ENCODE data around the gene ADORA1.

ADORA1 gene

GRCh38 chr1:203176273-203177035, 48.9 kb downstream of the ADORA1 start:
- no peak for FAIRE-seq

DNA sequence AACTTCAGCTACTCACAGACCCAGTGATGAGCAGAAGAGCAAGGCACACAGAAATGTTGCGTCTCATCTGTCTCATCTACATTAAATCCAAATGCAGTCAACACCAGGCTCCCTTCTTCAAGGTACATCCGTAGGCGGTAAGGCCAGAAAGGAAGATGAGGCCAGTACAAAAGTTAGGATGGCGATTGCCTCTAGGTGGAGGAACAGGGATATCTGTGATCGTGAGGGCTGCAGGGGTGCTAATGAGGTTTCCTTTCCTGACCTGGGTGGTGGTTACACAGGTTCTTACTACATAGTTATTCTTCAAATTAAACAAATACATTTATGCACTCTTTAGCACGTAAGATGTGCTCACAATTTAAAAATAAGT, 49.5 kb downstream of the ADORA1 start:
- FAIRE-seq, result no peak

GRCh38 chr1:203177470-203178039, 50.0 kb downstream of the ADORA1 start:
- FAIRE-seq, result no peak

DNA sequence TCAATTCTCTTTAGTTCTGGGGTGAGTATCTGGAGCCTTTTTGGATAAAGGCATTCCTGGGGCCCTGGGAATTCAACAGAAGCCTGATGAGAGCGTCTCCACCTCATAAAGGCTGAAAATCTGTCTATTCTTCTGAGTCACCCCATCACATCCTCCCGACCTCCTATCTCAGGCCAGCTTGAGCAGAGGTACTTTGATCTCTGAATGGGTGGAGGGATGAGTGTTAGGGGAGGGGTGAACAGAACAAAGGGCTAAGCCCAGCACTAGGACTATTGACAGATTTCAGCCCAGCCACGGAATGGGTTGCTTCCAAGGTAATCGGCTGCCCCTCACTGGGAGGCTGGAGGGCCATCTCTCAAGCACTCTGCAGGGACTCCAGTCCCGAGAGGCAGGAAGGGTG, 50.6 kb downstream of the ADORA1 start:
- no peak for FAIRE-seq

GRCh38 chr1:203178821-203179666, 51.5 kb downstream of the ADORA1 start:
- no peak for FAIRE-seq

DNA sequence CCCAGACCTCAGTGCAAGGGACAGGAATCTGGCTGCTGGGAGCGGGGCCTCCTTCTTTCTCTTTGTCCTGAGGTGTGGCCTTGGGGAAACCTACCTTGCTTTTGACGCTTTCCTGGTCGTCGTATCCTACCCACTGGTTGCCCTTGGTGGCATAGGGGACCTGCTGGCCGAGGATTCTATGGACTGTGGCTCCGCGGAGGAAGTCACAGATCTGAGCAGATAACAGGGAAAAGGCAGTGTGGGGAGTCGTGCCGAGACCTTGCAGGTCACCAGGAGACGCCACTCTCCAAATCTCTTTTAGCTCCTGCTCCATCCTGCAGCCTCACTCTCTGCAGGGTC, 52.1 kb downstream of the ADORA1 start:
- FAIRE-seq, result no peak

DNA sequence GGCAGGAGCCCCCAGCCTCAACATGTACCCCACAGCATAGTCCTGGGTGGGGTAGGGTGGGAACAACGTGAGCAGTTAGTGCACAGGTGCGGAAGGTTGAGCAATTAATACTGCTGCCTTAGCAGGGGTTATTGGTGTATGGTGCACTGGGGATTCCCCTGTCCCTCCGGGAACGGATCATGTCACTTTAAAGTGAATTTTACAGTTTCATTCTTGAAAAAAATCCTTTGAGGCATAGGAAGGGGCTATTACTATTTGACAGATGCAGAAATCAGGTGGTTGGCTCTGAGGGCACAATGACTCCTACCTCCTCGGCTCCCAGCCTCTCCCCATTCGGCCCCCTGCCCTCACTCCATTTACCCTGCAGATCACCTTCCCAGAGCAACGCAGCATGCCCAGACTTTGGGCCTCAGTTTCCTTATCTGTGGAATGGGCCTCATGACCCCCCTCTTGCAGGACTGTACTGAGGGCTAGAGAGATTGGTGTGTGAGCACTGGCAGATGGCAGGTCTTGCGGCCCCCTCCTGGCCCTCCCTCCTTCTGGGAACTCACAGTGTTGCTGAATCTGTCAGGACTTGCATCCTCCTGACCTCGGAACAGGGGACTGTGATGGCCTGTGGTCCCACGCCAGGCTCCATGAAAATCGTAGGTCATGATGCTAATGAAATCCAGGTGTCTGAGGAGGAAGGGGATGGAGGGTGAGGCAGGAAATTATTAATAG, 53.2 kb downstream of the ADORA1 start:
- FAIRE-seq, result no peak

GRCh38 chr1:203181586-203182386, 54.3 kb downstream of the ADORA1 start:
- no peak for FAIRE-seq

DNA sequence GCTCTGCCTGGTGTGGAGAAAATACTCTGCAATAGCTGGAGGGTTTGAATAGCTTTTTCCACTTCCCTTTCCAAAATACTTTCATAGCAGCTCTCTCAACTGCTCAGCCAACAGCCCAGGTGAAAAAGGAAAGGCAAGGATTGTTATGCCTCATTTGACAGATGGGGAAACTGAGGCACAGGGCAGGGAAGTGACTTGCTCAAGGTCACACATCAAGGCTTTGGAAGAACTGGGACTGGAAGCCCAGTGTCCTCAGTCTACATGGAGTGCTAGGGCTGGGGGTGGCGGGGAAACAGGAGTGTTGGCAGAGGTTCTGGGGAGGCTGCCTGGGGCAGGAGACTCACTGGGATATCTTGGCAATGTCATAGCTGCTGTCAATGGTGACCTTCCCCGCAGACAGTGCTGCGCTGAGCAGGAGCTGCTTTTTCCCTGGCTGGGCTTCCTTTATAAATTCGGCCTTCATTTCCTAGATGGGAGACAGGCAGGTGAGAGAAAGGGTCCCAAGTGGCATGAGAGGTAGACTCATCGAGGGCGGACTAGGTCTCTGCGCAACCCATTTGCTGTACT, 54.9 kb downstream of the ADORA1 start:
- FAIRE-seq, result no peak

GRCh38 chr1:203183828-203184227, 56.3 kb downstream of the ADORA1 start:
- no peak for FAIRE-seq

GRCh38 chr1:203184467-203184866, 56.9 kb downstream of the ADORA1 start:
- FAIRE-seq, result no peak

DNA sequence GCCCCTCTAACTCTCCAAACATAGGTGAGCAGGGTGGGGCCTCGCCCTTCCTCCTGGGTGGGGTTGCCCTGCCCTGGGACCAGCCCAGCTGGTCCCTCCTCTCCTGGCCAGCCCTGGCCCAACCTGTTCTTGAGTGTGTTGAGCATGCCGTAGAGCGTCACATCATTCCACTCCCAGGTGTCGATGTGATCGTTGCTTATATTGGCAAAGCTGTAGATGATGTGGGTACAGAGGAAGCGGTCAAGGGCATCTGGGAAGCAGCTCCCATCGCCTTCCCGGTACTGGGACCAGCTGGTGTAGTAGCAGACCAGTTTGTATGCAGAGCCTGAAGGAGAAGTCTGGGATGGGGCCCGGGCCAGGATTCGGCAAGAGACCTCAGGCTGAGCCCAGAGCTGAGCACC, 57.5 kb downstream of the ADORA1 start:
- FAIRE-seq, result no peak

DNA sequence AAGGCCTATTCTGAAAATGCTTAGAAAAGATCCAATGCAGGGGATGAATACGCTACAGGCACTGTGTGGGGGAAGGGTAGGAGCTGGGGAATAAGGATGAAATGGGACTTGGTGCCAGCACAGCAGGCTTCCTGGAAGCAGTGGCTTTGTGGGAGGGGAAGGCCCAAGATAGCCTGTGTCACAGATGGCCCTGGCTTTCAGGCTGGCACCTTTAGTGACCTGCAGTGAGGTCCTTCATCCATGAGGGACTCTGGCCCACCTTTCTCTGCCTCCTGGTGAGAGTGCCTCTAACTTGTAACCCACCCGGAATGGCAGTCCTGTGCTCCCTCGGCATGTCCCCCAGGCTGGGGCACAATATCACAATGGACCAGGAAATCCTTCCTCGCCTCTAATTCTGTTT, 58.1 kb downstream of the ADORA1 start:
- FAIRE-seq, result no peak

- FAIRE-seq, result no peak
Observed at GRCh38 chr1:203186091-203186445, 58.5 kb downstream of the ADORA1 start.

GRCh38 chr1:203186446-203187303, 59.1 kb downstream of the ADORA1 start, which contains the start of gene CHI3L1:
Gene CHI3L1, minus strand, starts transcription at chr1:203186704. Its CDS starts 81 bp downstream, at chr1:203186623.
- FAIRE-seq, result no peak

- no peak for FAIRE-seq
Observed at GRCh38 chr1:203187304-203187685, 59.8 kb downstream of the ADORA1 start.

DNA sequence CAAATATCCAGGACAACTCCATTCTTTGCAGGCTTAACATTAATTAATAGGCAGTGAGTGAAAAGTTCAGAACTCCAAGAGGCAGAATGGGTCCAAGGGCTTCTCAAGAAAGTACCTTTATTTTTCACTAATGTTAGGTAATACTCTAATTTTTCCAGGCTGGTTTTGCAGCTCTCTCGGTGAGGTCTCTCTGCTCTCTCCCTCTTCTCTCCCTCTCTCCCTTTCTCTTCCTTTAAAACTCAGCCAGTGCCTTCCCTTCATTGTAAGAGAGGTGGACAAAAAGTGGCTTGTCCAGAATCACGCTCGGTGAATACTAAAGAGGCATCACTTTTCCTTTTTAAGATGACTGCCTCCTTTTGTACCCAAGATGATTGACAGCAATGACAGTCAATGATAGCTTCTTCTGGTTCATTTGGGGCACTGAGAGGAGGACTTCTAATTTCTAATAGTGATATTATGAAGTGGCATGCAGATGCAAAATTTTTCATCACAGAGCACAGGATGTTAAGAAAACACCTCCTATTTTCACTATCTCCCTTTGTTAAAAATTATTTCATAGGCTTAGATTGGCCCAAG, 60.3 kb downstream of the ADORA1 start:
- no peak for FAIRE-seq

DNA sequence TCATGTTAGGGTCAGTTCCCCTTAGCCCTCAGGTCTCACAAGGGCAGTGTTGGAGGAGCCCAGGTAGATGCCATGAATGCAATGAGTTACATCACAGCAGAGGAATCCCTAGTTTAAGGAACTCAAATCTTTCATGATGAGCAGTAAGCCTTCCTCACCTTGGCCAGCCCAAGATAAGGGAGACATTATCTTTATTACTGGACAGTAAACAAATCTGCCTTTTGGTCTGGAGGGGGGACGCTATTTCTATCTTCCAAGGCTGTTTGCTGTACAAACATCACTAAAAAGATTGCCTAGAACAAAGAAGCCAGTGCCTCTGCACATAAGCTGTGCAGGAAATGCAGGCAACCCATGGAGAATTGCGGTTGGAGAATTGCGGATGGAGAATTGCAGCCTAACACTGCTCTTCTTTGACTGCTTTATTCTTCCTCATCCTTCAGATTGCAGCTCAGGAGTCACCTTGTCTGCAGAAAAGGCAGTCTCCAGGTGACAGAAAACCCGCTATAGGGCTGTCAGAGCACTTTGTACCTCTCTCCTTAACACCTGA, 61.2 kb downstream of the ADORA1 start:
- no peak for FAIRE-seq

DNA sequence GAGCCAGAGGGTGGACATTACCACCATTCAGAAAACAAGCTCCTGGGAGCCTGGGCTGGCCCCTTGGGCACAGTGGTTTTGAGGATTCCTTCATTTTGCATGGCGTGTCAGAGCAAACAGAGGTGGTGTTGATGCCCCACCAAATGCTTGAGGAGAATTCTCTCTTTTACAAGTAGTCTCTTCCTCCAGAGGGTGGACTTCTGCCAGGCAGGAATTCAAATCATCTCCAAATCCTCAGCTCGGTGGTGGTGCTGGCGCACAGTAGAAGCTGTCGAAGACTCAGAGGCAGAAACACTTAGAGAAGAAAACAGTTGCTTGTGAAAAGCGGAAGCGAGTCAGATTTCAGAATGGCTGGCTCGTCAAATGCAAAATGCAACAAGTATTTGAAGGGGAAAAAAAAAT, 62.4 kb downstream of the ADORA1 start:
- FAIRE-seq, result no peak

DNA sequence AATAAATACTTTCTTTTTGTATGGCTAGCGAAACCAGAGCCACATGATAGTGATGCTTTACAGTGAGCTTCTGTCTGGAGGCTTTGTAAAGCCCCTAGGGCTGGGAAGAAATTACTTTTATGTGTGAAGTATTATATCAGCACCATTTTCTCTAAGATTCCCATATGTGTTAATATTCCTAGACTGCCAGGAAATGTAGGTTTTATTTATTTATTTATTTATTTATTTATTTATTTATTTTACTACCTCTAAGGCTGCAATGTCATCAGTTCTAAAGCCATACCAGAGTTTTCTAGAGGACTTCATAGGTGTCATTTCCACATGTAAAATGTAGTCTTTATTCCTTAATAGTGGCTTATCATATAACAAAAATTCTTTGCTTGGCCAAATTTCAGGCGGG, 63.4 kb downstream of the ADORA1 start:
- FAIRE-seq, result no peak
